ENCODE measurements around the gene CAMK2A.

DNA sequence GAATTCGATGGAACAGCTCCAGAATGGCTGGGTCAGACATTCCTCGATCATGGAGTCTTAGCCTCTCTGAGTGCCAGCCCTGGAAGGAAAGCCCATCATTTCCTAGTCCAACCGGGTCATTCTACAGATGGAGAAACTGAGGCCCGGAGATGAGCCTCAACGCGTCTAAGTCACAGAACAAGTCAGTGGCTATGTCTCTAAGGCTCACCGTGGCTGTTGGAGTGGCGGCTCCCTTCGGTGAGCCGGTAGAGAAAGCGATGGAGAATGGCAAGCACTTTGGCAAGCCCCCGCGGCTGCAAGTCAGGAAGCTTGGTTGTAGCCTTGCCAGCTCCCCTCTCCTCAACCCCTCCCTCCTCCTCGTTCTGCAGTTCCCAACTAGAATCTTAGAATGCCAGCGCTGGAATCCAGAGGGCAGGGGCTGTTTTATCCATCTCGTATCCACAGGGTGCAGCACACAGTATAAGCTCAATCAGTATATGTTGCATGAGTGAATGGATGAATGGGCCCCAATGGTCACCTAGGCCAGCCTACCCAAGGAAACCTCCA, 13.6 kb upstream of the CAMK2A start:
- TF ChIP-seq, protein P1, sequence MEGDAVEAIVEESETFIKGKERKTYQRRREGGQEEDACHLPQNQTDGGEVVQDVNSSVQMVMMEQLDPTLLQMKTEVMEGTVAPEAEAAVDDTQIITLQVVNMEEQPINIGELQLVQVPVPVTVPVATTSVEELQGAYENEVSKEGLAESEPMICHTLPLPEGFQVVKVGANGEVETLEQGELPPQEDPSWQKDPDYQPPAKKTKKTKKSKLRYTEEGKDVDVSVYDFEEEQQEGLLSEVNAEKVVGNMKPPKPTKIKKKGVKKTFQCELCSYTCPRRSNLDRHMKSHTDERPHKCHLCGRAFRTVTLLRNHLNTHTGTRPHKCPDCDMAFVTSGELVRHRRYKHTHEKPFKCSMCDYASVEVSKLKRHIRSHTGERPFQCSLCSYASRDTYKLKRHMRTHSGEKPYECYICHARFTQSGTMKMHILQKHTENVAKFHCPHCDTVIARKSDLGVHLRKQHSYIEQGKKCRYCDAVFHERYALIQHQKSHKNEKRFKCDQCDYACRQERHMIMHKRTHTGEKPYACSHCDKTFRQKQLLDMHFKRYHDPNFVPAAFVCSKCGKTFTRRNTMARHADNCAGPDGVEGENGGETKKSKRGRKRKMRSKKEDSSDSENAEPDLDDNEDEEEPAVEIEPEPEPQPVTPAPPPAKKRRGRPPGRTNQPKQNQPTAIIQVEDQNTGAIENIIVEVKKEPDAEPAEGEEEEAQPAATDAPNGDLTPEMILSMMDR (IDR thresholded peaks at IDR 0.05), result no peak
- no peak for TF ChIP-seq POLR2A (IDR thresholded peaks at IDR 0.05)
